WI38 (cell line): ENCODE data around the gene PALM3.

ENCODE experiments used
- H3K4me3 ChIP-seq: 2 replicates; pipeline ENCODE4 v1.5.1; 2011; ENCODE audit warnings: low read depth, mild to moderate bottlenecking, control low read depth, low read length
- CTCF ChIP-seq: IDR thresholded peaks from 2 replicates; pipeline ENCODE4 v1.5.1; 2012; ENCODE audit warnings: low read depth, mild to moderate bottlenecking, control low read depth, low read length

Gene PALM3

DNA sequence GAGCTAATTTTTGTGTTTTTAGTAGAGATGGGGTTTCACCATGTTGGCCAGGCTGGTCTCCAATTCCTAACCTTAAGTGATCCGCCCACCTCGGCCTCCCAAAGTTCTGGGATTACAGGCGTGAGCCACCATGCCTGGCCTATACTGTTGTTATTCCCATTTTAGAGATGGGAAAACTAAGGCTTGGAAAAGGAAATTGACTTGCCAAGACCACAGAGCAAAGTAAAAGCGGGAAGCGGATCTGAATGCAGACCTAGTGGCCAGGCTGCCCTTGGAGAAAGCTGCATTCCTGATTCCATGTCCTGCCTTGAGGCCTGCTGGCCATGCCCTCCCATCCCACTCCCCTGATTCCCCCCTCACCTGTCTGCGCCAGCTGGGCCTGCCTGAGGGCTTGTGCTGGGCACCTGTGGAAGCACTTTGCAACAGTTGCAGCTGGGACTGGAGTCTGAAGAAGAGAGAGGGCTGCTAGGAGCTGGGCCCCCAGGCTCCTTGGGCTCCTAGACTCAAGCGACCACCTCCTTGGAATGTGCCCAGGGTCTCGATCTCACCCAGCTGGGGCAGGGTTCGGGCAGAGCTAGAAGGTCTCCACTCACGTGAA lies 5.7 kb downstream of the PALM3 start:
- TF ChIP-seq CTCF: no peak
- no peak overlapping the region for H3K4me3 ChIP-seq

GRCh38 chr19:14055396-14055795 lies 6.5 kb downstream of the PALM3 start:
- no peak for TF ChIP-seq CTCF
- no peak overlapping the region for H3K4me3 ChIP-seq

GRCh38 chr19:14054721-14055120 lies 7.2 kb downstream of the PALM3 start:
- no peak for TF ChIP-seq CTCF
- H3K4me3 ChIP-seq: no peak overlapping the region

- H3K4me3 ChIP-seq: no peak overlapping the region
- no peak for TF ChIP-seq CTCF
Observed at GRCh38 chr19:14054099-14054498, 7.8 kb downstream of the PALM3 start.

GRCh38 chr19:14053500-14053899 lies 8.4 kb downstream of the PALM3 start:
- TF ChIP-seq CTCF: no peak

DNA sequence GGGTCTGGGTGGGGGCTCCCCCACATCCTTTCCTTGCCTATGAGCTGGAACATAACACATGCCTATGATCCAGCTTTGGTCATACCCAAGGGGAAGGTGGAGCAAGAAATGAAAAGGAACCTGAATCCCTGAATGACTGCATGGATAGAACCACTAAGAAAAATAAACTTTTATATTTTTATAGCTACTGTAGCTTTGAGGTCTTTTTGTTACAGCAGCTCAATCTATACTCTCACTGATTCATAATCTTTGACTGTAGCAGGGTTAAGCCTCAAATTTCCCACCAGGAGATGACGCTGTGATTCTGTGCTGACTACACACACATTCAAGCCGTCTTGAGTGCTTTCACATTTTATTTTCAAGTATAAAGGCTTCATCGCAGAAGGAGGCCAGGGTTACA lies 8.8 kb downstream of the PALM3 start:
- TF ChIP-seq CTCF: no peak
- no peak overlapping the region for H3K4me3 ChIP-seq

More at GRCh38 chr19:14053500-14053899, 8.4 kb downstream of the PALM3 start:
- H3K4me3 ChIP-seq: no peak overlapping the region

- no peak overlapping the region for H3K4me3 ChIP-seq
- no peak for TF ChIP-seq CTCF
Observed at GRCh38 chr19:14052470-14052869, 9.4 kb downstream of the PALM3 start.
